Astrocyte (in vitro differentiated cells and primary cell): ENCODE data around the gene WASHC2A.
"Not testable (repeated sequence)": the region's sequence is repeated elsewhere in the genome, so short reads cannot be mapped to it uniquely, and the experiment has no call there.

Experiments used
- CTCF ChIP-seq: IDR thresholded peaks from 2 replicates; pipeline ENCODE4 v1.5.1; 2011; ENCODE audit warnings: low read depth, mild to moderate bottlenecking, inconsistent platforms, low read length, moderate library complexity; ENCODE audit not compliant: insufficient read depth
- EZH2 ChIP-seq: IDR thresholded peaks from 2 replicates; pipeline ENCODE4 v1.6.1; 2012; ENCODE audit warnings: mild to moderate bottlenecking, low read length, inconsistent platforms; ENCODE audit not compliant: insufficient read depth

GRCh38 chr10:50159856-50160255 is 92.1 kb downstream of the WASHC2A start:
- not testable (repeated sequence) for TF ChIP-seq CTCF, EZH2
